Measurements from ENCODE around the gene PDGFRB.

The PDGFRB gene

DNA sequence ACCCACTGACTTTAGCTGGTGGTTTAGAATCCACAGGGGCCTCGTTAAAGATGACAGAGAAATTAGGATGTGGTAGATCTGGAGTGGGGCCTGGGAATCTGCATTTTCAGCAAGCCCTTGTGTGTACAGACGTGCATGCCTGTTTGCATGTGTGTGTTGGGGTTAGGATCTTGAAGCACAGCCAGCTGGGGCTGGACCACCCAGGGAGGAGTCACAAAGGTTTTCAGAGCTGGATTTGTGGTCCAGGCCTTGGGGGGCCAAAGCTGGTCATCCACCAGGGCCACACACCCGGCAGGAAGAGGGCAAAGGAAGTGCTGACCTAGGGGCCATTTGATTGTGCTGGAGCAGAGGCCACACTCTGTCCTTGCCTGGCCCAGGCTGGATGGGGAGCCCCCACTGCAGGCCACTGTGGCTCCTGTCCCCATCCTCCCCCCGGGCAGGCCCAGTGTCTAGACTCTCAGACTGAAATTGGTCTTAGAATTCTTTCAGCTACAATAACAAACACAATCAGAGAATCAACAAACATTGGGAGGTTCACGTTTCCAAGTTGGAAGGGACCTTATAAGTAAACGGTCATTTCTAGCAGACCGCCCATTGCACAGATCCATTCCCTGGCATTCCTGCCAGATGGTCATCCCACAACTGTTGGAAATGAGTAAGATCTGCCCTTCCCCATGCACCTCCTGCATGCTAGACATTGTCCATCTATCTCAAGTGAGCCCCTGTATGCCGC lies 21.3 kb upstream of the PDGFRB start:
- DNase-seq (ENCODE audit: low spot score): no peak
- H3K27ac Mint-ChIP-seq: no peak overlapping the region
- no peak overlapping the region for H3K4me3 Mint-ChIP-seq
- H3K9me3 Mint-ChIP-seq: no peaks in the 10 kb centered on the region
- H3K27me3 Mint-ChIP-seq (ENCODE audit: low read depth): peaks cover 3% of the 10 kb centered on the region
- no peaks in the 10 kb centered on the region for H3K36me3 Mint-ChIP-seq (ENCODE audit: low read depth)
- no peaks in the 10 kb centered on the region for H3K4me1 Mint-ChIP-seq (ENCODE audit: low read depth)

GRCh38 chr5:150175536-150175935 lies 19.9 kb upstream of the PDGFRB start:
- Mint-ChIP-seq H3K4me1 (ENCODE audit: low read depth) (no peaks in the 10 kb centered on the region), H3K4me3 (no peak overlapping the region), H3K9me3 (no peaks in the 10 kb centered on the region), H3K27ac (no peak overlapping the region), H3K27me3 (ENCODE audit: low read depth) (peaks cover 6% of the 10 kb centered on the region), H3K36me3 (ENCODE audit: low read depth) (no peaks in the 10 kb centered on the region)
- DNase-seq (ENCODE audit: low spot score): no peak

DNA sequence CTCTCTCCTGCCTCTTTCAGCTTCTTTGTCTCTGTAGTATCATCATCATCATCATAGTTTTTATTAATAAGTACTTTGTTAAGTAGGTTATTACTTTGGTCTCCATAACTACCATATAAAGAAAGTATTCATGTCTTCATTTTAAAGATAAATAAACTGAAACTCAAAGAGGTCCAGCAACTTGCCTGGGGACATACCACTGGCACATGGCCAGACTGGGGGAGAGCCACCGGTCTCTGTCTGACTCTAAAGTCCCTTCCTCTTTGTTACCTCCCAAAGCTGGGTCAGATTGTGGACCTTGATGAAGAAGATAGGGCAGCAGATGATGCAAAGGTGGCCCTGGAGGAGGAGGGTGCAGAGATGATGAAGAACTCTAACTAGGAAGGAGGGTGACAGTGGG lies 19.4 kb upstream of the PDGFRB start:
- Mint-ChIP-seq H3K9me3 (no peaks in the 10 kb centered on the region), H3K4me3 (no peak overlapping the region), H3K36me3 (ENCODE audit: low read depth) (no peaks in the 10 kb centered on the region), H3K27ac (no peak overlapping the region), H3K4me1 (ENCODE audit: low read depth) (no peaks in the 10 kb centered on the region), H3K27me3 (ENCODE audit: low read depth) (peaks cover 10% of the 10 kb centered on the region)
- DNase-seq (ENCODE audit: low spot score): no peak

GRCh38 chr5:150174285-150174684 lies 18.6 kb upstream of the PDGFRB start:
- Mint-ChIP-seq H3K9me3 (no peaks in the 10 kb centered on the region), H3K4me1 (ENCODE audit: low read depth) (no peaks in the 10 kb centered on the region), H3K4me3 (no peak overlapping the region), H3K36me3 (ENCODE audit: low read depth) (no peaks in the 10 kb centered on the region), H3K27ac (no peak overlapping the region), H3K27me3 (ENCODE audit: low read depth) (peaks cover 12% of the 10 kb centered on the region)
- DNase-seq (ENCODE audit: low spot score): no peak

DNA sequence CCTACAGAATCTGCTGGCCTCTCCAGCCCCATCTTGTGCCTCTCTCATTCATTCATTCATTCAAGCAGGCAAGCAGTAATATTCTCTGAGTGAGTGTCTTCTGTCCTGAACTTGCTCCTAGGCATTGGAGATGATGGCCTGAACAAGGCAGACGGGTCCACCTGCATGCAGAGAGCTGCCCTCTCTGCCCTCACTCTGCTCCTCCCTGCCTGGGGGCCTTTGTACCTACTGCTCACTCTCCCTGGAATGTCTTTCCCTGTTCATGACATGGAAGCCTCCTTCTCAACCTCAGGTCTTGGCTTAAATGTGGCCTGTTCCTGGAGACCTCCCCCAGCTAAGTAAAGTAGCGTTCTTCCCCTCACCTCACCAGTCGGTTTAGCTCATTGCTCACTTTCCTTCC lies 17.5 kb upstream of the PDGFRB start:
- Mint-ChIP-seq H3K4me3 (no peak overlapping the region), H3K36me3 (ENCODE audit: low read depth) (no peaks in the 10 kb centered on the region), H3K27ac (no peak overlapping the region), H3K9me3 (no peaks in the 10 kb centered on the region), H3K4me1 (ENCODE audit: low read depth) (no peaks in the 10 kb centered on the region), H3K27me3 (ENCODE audit: low read depth) (peaks cover 21% of the 10 kb centered on the region)
- no peak for DNase-seq (ENCODE audit: low spot score)

GRCh38 chr5:150172556-150172955 lies 16.9 kb upstream of the PDGFRB start:
- no peak overlapping the region for H3K27ac Mint-ChIP-seq
- no peaks in the 10 kb centered on the region for H3K9me3 Mint-ChIP-seq
- H3K36me3 Mint-ChIP-seq (ENCODE audit: low read depth): no peaks in the 10 kb centered on the region
- H3K27me3 Mint-ChIP-seq (ENCODE audit: low read depth): peaks cover 27% of the 10 kb centered on the region
- H3K4me1 Mint-ChIP-seq (ENCODE audit: low read depth): no peaks in the 10 kb centered on the region
- DNase-seq (ENCODE audit: low spot score): no peak
- no peak overlapping the region for H3K4me3 Mint-ChIP-seq

DNA sequence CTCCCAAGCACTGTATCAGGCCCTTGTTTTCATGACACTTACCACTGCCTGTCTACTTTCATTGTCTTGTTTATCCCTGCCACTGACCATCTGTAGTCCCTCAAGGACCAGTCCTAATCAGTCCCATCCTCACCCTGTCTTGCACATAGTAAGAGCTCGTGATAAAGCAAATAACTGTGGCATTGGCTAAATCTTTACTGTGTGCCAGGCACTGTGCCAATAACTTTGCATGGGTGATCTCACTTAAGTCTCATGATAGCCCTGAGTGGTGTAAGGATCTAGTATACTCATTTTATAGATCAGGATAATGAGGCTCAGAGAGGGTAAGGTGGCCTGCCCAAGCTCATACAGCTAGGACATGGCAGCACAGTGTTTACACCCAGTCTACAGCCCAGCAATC lies 16.5 kb upstream of the PDGFRB start:
- Mint-ChIP-seq H3K27me3 (ENCODE audit: low read depth) (peaks cover 30% of the 10 kb centered on the region), H3K27ac (no peak overlapping the region), H3K4me3 (no peak overlapping the region), H3K9me3 (no peaks in the 10 kb centered on the region), H3K36me3 (ENCODE audit: low read depth) (no peaks in the 10 kb centered on the region), H3K4me1 (ENCODE audit: low read depth) (no peaks in the 10 kb centered on the region)
- no peak for DNase-seq (ENCODE audit: low spot score)

- no peaks in the 10 kb centered on the region for H3K36me3 Mint-ChIP-seq (ENCODE audit: low read depth)
- H3K4me3 Mint-ChIP-seq: no peak overlapping the region
Measured at GRCh38 chr5:150168864-150169263, 13.2 kb upstream of the PDGFRB start.

GRCh38 chr5:150167908-150168307 lies 12.3 kb upstream of the PDGFRB start:
- no peak for DNase-seq (ENCODE audit: low spot score)
- no peaks in the 10 kb centered on the region for H3K4me1 Mint-ChIP-seq (ENCODE audit: low read depth)
- no peaks in the 10 kb centered on the region for H3K36me3 Mint-ChIP-seq (ENCODE audit: low read depth)
- H3K27ac Mint-ChIP-seq: no peak overlapping the region
- no peak overlapping the region for H3K4me3 Mint-ChIP-seq
- H3K9me3 Mint-ChIP-seq: no peaks in the 10 kb centered on the region
- H3K27me3 Mint-ChIP-seq (ENCODE audit: low read depth): peaks cover 50% of the 10 kb centered on the region

More at GRCh38 chr5:150168864-150169263, 13.2 kb upstream of the PDGFRB start:
- DNase-seq (ENCODE audit: low spot score): no peak
- Mint-ChIP-seq H3K4me1 (ENCODE audit: low read depth) (no peaks in the 10 kb centered on the region), H3K27ac (no peak overlapping the region), H3K9me3 (no peaks in the 10 kb centered on the region), H3K27me3 (ENCODE audit: low read depth) (peaks cover 52% of the 10 kb centered on the region)

DNA sequence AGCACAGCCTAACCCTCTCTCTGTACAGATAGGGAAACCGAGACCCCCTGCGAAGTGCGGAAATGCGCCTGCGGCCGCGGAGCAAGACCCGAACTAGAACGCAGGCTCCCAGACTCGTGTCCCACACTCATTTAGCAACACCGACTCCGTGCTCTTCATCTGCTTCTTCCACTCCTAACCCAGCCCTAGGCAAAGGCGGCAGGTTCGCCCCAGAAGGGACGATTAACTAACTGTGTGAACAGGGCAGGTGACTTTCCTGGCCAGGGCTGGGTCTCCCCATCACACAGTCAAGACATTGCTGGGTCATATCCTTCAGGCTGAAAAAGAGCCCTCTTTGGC lies 11.8 kb upstream of the PDGFRB start:
- no peak overlapping the region for H3K4me3 Mint-ChIP-seq

DNA sequence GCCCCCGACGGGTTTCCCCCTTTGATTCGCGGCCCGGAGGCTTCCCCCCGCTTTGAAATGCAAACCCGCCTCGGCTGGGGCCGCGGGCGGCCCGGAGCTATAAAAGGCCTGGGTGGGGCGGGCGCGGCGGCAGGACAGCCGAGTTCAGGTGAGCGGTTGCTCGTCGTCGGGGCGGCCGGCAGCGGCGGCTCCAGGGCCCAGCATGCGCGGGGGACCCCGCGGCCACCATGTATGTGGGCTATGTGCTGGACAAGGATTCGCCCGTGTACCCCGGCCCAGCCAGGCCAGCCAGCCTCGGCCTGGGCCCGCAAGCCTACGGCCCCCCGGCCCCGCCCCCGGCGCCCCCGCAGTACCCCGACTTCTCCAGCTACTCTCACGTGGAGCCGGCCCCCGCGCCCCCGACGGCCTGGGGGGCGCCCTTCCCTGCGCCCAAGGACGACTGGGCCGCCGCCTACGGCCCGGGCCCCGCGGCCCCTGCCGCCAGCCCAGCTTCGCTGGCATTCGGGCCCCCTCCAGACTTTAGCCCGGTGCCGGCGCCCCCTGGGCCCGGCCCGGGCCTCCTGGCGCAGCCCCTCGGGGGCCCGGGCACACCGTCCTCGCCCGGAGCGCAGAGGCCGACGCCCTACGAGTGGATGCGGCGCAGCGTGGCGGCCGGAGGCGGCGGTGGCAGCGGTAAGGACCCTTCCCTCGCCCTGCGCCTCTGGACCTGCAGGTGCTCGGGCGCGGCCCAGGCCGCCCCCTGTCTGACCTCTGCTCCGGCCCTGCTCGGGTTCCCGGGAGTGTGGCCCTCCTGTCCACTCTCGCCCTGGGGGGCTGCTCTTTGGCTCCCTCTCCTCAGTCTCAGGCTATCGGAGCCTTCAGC lies 11.2 kb upstream of the PDGFRB start, which contains the start of gene CDX1:
Gene CDX1, plus strand, starts transcription at position 129 of the 862 bp plus-strand sequence. Its CDS starts 99 bp downstream, at position 228.
- Mint-ChIP-seq H3K27me3 (ENCODE audit: low read depth) (peaks cover 49% of the 10 kb centered on the region), H3K4me1 (ENCODE audit: low read depth) (no peaks in the 10 kb centered on the region), H3K9me3 (no peaks in the 10 kb centered on the region), H3K36me3 (ENCODE audit: low read depth) (no peaks in the 10 kb centered on the region), H3K27ac (no peak within 1 kb of the TSS), H3K4me3 (no peak within 1 kb of the TSS)
- DNase-seq (ENCODE audit: low spot score): no peak

More for the DNA sequence above, 11.8 kb upstream of the PDGFRB start:
- Mint-ChIP-seq H3K27me3 (ENCODE audit: low read depth) (peaks cover 50% of the 10 kb centered on the region), H3K4me1 (ENCODE audit: low read depth) (no peaks in the 10 kb centered on the region), H3K27ac (no peak overlapping the region), H3K36me3 (ENCODE audit: low read depth) (no peaks in the 10 kb centered on the region), H3K9me3 (no peaks in the 10 kb centered on the region)
- DNase-seq (ENCODE audit: low spot score): no peak

- H3K27ac Mint-ChIP-seq: no peak overlapping the region
- no peaks in the 10 kb centered on the region for H3K36me3 Mint-ChIP-seq (ENCODE audit: low read depth)
- H3K9me3 Mint-ChIP-seq: no peaks in the 10 kb centered on the region
- DNase-seq (ENCODE audit: low spot score): no peak
- H3K4me3 Mint-ChIP-seq: no peak overlapping the region
- peaks cover 49% of the 10 kb centered on the region for H3K27me3 Mint-ChIP-seq (ENCODE audit: low read depth)
- peaks cover 2% of the 10 kb centered on the region for H3K4me1 Mint-ChIP-seq (ENCODE audit: low read depth)
Measured at GRCh38 chr5:150166037-150166649, 10.5 kb upstream of the PDGFRB start.

DNA sequence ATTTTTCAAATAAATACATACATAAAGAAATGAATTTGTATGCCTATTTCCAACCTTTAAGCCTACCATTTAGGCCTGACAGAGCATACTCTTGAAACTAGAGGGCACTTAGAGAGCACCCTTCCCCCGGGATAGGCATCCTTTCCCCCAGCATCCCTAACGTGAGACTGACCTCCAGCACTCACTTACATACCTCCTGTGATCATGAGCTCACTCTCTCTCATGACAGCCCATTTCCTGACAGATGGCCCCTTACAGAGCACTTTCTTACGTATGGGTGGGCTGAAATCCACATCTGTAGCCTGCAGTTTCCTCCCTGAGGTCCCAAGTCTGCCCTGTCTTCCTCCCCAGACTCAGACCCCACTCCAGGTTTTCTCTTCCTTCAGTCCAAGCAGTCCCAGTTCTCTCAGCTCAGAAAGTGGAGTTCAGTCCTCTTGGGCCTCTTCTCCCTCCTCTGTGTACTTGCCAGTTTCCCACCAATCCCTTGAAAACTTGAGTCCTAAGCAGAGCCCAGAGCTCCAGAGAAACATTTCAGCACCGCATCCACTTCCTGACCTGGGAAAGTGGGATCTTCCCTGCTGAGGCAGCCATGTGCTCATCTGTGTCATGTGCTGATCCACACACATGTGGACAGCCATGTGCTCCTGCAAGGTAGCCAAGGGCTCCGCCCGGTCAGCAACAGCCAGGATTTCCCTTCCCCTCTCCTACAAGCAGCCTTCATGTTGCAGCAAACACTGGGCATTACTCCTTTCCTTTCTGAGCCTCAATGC lies 8.8 kb upstream of the PDGFRB start:
- Mint-ChIP-seq H3K4me1 (ENCODE audit: low read depth) (peaks cover 2% of the 10 kb centered on the region), H3K4me3 (no peak overlapping the region), H3K27ac (no peak overlapping the region), H3K36me3 (ENCODE audit: low read depth) (no peaks in the 10 kb centered on the region), H3K27me3 (ENCODE audit: low read depth) (peaks cover 40% of the 10 kb centered on the region), H3K9me3 (no peaks in the 10 kb centered on the region)
- no peak for DNase-seq (ENCODE audit: low spot score)
